D721Med (cell line): ENCODE results near the gene SGSM2.

Source experiments
- DNase-seq: peaks from one replicate; pipeline ENCODE4 v3.0.0; 2011; ENCODE audit warnings: low spot score; ENCODE audit not compliant: insufficient read length
- FAIRE-seq: peaks from 2 replicates; lab custom pipeline; 2011; peaks lifted over from hg19 to GRCh38; lab: Jason Lieb, UNC
- TF ChIP-seq, protein P1 (sequence below): IDR thresholded peaks from 2 replicates; pipeline ENCODE4 v1.5.1; 2012; ENCODE audit warnings: mild to moderate bottlenecking, control low read depth; ENCODE audit not compliant: insufficient read depth; ENCODE audit errors: missing control alignments

Gene SGSM2

DNA sequence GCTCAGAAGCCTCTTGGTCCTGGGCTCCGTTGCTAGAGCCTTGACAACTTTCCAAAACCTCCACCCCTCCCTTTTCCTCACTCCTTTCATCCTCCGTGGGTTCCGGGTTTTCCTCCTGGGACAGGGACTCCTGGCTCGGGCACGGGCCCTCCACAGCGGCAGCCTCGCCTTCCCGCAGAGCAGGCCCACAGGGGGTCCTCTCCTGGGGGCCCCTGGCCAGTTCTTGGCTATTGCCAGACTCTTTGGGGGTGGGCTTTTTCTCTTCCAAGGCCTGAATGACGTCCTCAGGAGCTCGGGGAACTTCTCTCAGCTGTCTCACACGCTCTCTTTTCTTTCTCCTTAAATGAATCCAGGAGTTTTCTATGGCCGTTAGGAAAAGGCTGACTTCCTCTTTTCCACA, 82.9 kb downstream of the SGSM2 start:
- FAIRE-seq (no peak), DNase-seq (no peak)
- TF ChIP-seq, protein P1, sequence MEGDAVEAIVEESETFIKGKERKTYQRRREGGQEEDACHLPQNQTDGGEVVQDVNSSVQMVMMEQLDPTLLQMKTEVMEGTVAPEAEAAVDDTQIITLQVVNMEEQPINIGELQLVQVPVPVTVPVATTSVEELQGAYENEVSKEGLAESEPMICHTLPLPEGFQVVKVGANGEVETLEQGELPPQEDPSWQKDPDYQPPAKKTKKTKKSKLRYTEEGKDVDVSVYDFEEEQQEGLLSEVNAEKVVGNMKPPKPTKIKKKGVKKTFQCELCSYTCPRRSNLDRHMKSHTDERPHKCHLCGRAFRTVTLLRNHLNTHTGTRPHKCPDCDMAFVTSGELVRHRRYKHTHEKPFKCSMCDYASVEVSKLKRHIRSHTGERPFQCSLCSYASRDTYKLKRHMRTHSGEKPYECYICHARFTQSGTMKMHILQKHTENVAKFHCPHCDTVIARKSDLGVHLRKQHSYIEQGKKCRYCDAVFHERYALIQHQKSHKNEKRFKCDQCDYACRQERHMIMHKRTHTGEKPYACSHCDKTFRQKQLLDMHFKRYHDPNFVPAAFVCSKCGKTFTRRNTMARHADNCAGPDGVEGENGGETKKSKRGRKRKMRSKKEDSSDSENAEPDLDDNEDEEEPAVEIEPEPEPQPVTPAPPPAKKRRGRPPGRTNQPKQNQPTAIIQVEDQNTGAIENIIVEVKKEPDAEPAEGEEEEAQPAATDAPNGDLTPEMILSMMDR = no peak

DNA sequence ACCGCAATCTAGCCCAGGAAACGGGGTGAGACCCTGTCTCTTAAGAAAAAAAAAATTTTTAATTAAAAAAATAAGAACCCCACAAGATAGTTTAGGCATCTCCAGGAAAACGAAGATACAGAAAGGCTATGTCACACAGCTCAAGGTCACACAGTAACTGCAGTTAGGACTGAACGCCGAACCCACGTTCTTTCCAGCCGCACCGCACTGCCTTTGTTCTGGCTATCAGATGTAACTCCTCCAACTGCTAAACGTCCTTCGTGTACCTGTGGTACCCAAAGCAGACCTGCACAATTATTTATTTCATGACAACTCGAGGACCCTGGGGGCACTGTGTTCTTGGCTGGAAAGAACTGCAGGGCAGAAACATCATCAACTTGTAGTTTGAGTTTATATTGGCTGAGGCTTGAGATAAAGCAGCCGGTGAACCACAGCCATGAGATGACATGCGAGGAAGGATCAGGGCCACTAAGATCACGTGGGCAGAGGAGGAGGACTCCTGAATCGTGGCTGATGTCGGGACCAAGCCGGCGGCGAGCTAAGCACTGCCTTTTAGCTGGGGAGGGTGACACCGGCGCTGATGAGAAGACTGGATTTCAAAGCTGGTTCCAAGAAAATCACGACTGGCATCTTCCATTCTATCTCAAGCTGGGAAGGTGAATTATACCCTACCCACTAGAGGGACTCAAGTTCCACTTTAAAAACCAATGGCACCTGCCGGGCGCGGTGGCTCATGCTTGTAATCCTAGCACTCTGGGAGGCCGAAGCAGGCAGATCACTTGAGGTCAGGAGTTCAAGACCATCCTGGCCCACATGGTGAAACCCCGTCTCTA, 84.2 kb downstream of the SGSM2 start:
- TF ChIP-seq, protein P1 = peak; percentile 39
- FAIRE-seq (no peak), DNase-seq (peak; percentile 57)

DNA sequence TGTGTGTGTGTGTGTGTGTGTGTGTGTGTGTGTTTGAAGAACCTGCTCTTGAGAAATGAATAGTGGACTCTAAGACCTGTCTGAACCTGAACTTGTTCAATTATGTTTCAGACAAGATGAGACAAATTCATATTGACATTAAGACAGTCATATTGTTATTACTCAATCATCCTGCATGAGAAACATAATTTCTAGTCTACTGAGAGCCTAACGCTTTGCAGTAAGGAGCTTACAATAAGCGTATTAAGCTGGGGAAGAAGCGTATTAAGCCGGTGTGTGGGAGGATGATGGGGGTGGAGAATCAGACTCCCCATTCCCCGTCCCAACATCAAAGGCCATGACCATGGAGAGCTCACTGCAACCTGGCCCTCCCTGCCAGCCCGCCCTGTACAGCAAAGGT, 86.0 kb downstream of the SGSM2 start:
- DNase-seq = peak; percentile 83
- peak; percentile 99 for FAIRE-seq
- TF ChIP-seq, protein P1 = no peak

DNA sequence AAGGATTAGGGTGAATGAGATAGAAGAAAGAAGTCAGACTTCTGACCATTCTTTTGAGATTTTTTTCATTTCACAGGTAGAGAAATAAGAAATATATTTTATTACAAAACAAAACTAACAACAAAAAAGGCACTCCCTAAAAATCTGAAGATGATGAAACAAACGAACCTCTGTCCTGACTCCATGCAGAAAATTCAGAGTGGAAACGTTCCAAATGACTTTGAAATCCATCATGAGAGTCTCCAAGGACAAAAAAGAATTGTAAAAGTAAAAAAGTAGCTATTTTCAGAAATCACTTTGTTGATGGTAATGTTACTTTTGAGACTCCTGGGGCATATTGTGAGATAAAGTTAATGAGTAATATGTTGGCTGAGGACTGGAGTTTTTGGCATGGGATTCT, 89.9 kb downstream of the SGSM2 start:
- no peak for FAIRE-seq
- TF ChIP-seq, protein P1 = no peak
- no peak for DNase-seq

DNA sequence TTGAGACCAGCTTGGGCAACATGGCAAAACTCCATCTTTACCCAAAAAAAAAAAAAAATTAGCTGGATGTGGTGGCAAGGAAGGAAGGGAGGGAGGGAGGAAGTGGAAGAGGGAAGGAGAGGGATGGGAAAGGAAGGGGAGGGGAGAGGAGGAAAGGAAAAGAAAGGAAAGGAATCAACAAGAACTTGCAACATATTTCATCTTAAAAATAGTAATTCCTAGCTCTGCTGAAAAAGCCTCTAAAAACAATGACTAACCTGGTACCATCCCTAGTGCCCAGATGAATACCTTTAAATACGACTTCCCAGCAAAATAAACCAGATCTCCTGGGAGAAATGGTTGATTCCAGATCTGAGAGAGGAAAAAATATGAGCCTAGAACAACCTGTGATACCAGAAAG, 90.6 kb downstream of the SGSM2 start:
- TF ChIP-seq, protein P1 = no peak
- no peak for DNase-seq
- FAIRE-seq = no peak
